NCI-H1105 treated with DMSO at 0.1 percent for 48 hours (cell line): ENCODE measurements around the gene THSD4.
"Not testable (repeated sequence)": the region's sequence is repeated elsewhere in the genome, so short reads cannot be mapped to it uniquely, and the experiment has no call there.

Experiments used
- DNase-seq: peaks from one replicate; lab custom pipeline; 2025; lab: John Stamatoyannopoulos, UW

The THSD4 gene

DNA sequence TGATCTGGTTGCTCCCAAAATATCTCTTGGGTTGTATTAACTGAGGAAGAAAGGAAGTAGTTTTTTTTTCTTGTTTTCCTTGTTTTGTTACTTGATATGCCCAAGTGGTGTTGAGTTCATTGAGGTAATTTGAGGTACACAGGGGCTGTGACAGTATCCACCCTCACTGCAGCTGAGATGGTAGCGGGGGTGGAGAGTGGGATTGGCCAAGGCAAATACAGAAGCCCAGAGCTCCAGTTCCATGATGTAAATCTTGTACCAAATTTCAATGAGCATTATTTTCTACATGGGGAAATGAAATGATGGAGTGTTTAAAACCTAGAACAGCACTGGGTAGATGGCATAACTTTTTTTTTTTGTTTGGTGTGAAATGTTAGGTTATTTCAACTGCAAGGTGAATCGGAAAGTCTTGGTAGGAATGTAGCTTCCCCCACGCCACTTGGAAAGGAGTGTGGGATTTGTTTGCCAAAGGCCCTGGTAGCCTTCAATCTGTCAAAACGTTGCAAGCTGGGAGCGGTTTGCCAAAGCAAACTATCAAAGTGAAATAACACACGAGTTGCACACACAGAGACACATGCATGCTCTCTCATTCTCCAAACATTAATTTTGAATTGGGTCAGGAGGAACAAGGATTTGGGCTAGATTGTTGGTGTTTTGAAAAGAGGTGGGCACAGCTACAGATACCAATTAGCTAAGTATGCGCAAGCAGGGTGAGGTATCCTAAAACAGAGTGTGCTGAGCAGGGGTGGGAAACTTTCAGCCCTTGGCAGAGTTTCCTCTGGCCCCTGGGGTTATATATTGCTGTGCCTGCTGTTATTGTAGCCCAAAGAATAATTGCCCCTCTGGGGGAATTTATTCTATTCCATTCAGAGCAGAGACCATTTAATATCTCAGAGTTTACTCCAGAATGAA is 34.6 kb downstream of the THSD4 start:
- no peak for DNase-seq

- DNase-seq: no peak
Observed at GRCh38 chr15:71151081-71151480, 35.8 kb downstream of the THSD4 start.

- no peak for DNase-seq
Observed at GRCh38 chr15:71152542-71152941, 37.3 kb downstream of the THSD4 start.

DNA sequence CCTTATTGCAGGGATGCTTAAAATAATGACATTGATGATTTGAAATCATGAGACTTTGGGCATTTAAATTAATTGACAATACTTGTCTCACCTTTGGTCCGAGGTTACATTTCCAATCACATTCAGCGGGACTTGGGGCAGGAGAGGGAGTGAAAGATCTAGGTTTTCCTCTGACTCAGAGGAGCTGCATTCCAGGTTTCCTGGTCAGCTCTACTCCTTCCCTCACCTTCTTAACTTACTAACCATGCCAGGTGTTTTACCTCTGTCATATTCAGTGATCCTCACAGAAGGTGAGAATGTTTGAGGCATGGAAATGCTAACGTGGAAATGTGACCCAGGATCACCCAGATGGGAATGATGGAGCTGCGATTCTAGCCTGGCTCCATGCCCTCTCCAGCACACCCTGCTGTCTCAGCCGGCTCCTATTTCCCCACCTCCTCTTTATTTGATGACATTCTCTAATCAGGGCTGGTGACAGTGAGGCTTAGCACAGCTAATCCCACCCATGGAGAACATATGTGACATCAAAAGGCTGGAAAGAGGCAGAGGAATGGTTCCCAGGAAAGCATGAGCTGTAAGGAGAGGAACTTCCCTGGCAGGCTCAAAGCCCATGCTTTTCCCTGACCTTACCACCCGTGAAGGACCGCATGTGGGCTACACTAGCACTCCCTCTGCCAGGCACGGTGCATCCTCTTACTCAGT is 38.7 kb downstream of the THSD4 start:
- DNase-seq: no peak

GRCh38 chr15:71154607-71155200 is 39.4 kb downstream of the THSD4 start:
- no peak for DNase-seq

GRCh38 chr15:71155534-71155933 is 40.3 kb downstream of the THSD4 start:
- no peak for DNase-seq

GRCh38 chr15:71160976-71161375 is 45.7 kb downstream of the THSD4 start:
- no peak for DNase-seq

- no peak for DNase-seq
Observed at GRCh38 chr15:71162309-71162708, 47.0 kb downstream of the THSD4 start.

- DNase-seq: not testable (repeated sequence)
Observed at GRCh38 chr15:71164606-71165005, 49.3 kb downstream of the THSD4 start.

DNA sequence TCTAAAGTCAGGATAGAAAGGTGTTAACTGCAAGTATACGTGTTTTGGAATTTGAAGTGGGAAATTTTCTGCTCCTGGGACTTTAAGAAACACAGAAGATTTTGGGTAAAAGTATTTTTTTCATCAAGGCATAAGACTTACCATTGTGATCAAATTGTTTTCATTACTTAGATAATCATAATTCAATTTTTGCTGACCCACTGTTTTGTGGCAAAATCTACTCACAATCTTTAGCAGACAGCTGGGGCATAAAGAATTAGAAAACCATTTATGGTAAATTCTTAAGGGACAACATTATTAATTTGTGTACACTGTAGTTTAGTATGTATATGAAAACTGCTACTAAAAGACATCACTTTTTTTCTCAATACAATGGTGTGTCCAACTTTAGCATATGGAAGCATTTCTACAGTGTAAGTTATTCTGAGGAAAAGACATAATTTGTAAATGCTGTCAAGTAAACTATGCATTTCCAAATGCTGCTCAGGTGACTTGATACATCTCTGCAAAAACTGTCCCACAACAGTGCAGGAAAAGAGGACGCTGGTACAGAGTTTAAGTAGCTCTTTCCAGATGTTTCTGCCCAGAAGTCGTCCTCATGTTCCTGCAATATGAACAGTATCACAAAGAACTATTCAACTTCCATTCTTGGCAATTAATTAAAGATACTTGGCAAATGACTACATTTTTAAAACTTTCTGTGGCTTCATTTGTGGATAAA is 52.3 kb downstream of the THSD4 start:
- no peak for DNase-seq

- no peak for DNase-seq
Observed at GRCh38 chr15:71168166-71168834, 53.0 kb downstream of the THSD4 start.

- DNase-seq: no peak
Observed at GRCh38 chr15:71170163-71170562, 54.9 kb downstream of the THSD4 start.

DNA sequence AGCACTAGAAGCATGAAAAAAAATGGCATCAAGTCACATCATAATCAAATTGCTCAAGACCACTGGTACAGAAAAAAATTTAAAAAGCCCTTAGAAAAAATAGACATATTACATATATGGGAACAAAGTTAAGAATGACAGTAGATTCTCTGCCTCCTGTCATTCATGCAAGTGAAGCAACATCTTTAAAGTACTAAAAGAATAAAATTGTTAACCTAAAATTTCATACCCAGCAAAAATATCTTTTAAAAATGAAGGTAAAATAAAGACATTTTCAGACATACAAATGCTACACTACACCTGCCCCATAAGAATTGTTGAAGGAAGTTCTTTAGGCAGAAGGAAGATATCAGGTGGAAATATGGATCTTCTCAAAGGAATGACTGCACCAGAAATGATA is 55.9 kb downstream of the THSD4 start:
- no peak for DNase-seq

DNA sequence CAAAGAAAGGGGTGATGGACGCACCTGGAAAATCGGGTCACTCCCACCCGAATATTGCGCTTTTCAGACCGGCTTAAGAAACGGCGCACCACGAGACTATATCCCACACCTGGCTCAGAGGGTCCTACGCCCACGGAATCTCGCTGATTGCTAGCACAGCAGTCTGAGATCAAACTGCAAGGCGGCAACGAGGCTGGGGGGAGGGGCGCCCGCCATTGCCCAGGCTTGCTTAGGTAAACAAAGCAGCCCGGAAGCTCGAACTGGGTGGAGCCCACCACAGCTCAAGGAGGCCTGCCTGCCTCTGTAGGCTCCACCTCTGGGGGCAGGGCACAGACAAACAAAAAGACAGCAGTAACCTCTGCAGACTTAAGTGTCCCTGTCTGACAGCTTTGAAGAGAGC is 59.1 kb downstream of the THSD4 start:
- DNase-seq: not testable (repeated sequence)

- no peak for DNase-seq
Observed at GRCh38 chr15:71180986-71181853, 65.9 kb downstream of the THSD4 start.

- no peak for DNase-seq
Observed at GRCh38 chr15:71182522-71182921, 67.3 kb downstream of the THSD4 start.

- no peak for DNase-seq
Observed at GRCh38 chr15:71183063-71183462, 67.8 kb downstream of the THSD4 start.

- no peak for DNase-seq
Observed at GRCh38 chr15:71185706-71186105, 70.4 kb downstream of the THSD4 start.

DNA sequence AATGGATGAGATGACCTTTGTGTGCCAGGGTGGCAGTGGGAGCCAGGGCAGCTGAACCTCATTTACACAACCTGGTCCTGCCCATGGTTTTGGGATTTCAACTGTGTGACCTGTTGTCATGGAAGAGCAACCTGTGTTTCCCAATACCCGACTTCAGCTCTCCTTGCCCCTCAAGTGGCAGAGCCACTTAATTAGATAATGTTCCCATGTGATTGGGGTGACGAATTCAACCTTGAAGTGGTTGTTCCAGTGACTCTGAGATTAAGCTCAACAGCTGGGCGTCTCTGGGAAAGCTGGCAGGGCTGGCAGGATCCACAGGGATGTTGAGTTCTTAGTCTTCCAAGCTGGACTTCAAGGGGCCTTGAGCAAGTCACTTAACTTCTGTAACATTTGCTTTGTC is 71.0 kb downstream of the THSD4 start:
- DNase-seq: peak; percentile 24

GRCh38 chr15:71187078-71187477 is 71.8 kb downstream of the THSD4 start:
- no peak for DNase-seq

GRCh38 chr15:71187526-71187925 is 72.3 kb downstream of the THSD4 start:
- DNase-seq: no peak
